Activated naive CD8-positive, alpha-beta T cell treated with anti-CD3 and anti-CD28 coated beads, Interleukin-2, amount 10 ng/mL, durations not matched to agents 7 days and 5 days (primary cell): ENCODE data around the gene LTBP2. TPM values are rescaled to one million over a fixed set of nuclear protein-coding genes. Genes with fewer than 3 reads are reported as not detected.

ENCODE experiments used
- ATAC-seq: fragments of 150-1000 bp; cut with Tn5 transposase; one replicate; pipeline ENCODE4 v1.10.0; 2021; ENCODE audit warnings: low read depth, moderate library complexity
- POLR2A ChIA-PET: fragments of 350-600 bp; sonication (Branson Sonifier 250); formaldehyde crosslinking; loops from one replicate; lab custom pipeline; 2021; ENCODE audit warnings: antibody characterized with exemption; lab: Charles Lee
- DNase-seq: peaks from one replicate; pipeline ENCODE4 v3.0.0; 2021
- H3K27ac Mint-ChIP-seq: one replicate; pipeline ENCODE4 v1.8.0; 2022; ENCODE audit warnings: mild to moderate bottlenecking, mixed read lengths
- H3K27me3 Mint-ChIP-seq: one replicate; pipeline ENCODE4 v1.8.0; 2022; ENCODE audit warnings: mild to moderate bottlenecking, moderate library complexity, mixed read lengths
- H3K36me3 Mint-ChIP-seq: one replicate; pipeline ENCODE4 v1.8.0; 2021; ENCODE audit warnings: mild to moderate bottlenecking, mixed read lengths
- H3K4me1 Mint-ChIP-seq: one replicate; pipeline ENCODE4 v1.8.0; 2021; ENCODE audit warnings: mixed read lengths
- H3K4me3 Mint-ChIP-seq: one replicate; pipeline ENCODE4 v1.8.0; 2022; ENCODE audit warnings: mild to moderate bottlenecking, moderate library complexity, mixed read lengths
- H3K9me3 Mint-ChIP-seq: one replicate; pipeline ENCODE4 v1.8.0; 2021; ENCODE audit warnings: mixed read lengths
- total RNA-seq, 2 experiments: library from RNA; stranded (reverse); gene quantifications; one replicate each; pipeline ENCODE4 v1.2.3, GENCODE V29; 2021

The LTBP2 gene
- total RNA-seq, 2 experiments from 2014 or later, result 0.28 to 1.1 TPM

- H3K27me3 Mint-ChIP-seq, result peaks cover 21% of the 10 kb centered on the region
- H3K36me3 Mint-ChIP-seq, result no peaks in the 10 kb centered on the region
- no peak overlapping the region for H3K4me3 Mint-ChIP-seq
- POLR2A ChIA-PET, result no interaction called here
- H3K9me3 Mint-ChIP-seq, result no peaks in the 10 kb centered on the region
- ATAC-seq (no peak), DNase-seq (no peak)
- no peak overlapping the region for H3K27ac Mint-ChIP-seq
- H3K4me1 Mint-ChIP-seq, result peaks cover 7% of the 10 kb centered on the region
Observed at GRCh38 chr14:74519316-74520074, 92.5 kb downstream of the LTBP2 start.

GRCh38 chr14:74518221-74518620 is 93.8 kb downstream of the LTBP2 start:
- Mint-ChIP-seq H3K27me3 (peaks cover 25% of the 10 kb centered on the region), H3K36me3 (no peaks in the 10 kb centered on the region), H3K4me1 (peaks cover 13% of the 10 kb centered on the region), H3K27ac (no peak overlapping the region), H3K9me3 (no peaks in the 10 kb centered on the region), H3K4me3 (no peak overlapping the region)
- ATAC-seq (no peak), DNase-seq (no peak)
- POLR2A ChIA-PET, result interaction anchor here (1.3 kb wide), 1 partner anchor 25 kb away, joined by 4 read pairs; the partner anchor contains the start of genes ISCA2 and NPC2

DNA sequence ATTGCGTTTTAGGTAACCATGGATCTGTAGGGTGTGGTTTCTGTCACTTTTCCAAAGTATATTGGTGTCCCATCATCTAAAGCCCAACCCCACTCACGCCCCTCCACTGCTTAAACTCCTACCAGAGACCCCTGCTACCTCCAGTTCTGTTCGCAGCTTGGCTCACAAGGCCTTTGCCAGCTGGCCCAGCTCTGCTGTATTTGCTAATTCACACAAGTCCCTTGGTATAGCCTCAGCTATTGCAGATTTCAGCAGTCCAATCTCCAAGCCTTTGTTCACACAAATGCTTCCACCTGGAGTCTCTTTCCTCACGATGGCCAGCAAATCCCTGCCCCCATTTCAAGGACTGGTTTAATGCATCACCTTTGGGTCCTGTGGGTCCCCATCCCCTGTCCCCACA is 94.3 kb downstream of the LTBP2 start:
- POLR2A ChIA-PET, result interaction anchor here (1.3 kb wide), 1 partner anchor 24 kb away, joined by 4 read pairs; the partner anchor contains the start of genes ISCA2 and NPC2
- Mint-ChIP-seq H3K4me3 (no peak overlapping the region), H3K27me3 (peaks cover 30% of the 10 kb centered on the region), H3K9me3 (no peaks in the 10 kb centered on the region), H3K4me1 (peaks cover 13% of the 10 kb centered on the region), H3K36me3 (no peaks in the 10 kb centered on the region), H3K27ac (no peak overlapping the region)
- DNase-seq, result no peak
- ATAC-seq, result no peak

DNA sequence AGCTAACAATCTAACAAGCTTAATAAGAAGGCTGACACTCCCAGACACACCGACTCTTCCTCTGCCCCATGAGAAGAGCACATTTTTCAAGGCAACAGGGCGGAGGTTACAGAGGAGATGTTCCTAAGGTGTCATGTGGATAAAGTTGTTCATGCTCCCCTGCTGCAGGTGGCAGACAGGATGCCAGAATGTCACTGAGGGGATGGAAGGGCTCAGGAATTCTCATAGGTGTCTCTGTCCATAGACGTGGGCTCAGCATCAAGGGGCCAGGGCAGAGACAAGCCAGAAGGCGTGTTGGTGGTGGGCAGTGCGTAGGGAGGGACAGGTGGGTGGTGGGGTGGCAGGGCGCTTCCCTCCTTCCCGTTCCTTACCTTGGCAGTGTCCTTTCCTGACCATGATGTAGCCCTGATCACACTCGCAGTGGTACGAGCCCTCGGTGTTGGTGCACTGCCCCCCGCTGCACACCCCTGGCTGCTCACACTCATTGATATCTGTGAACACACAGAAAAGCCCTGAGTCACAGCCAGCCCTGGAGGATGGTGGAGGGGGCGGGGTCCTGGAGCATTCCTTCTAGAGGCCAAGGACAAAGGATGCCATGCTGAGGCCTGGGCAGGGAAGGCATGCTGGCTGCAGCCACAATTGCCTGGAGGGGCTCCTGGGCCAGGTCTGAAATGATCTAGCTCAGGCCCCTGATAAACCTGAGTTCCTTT is 95.4 kb downstream of the LTBP2 start:
- H3K9me3 Mint-ChIP-seq, result no peaks in the 10 kb centered on the region
- no peak for DNase-seq
- no peaks in the 10 kb centered on the region for H3K36me3 Mint-ChIP-seq
- POLR2A ChIA-PET, result interaction anchor here (0.5 kb wide), 1 partner anchor 622 kb away, joined by 3 read pairs; no protein-coding TSS in a partner anchor
- no peak overlapping the region for H3K27ac Mint-ChIP-seq
- ATAC-seq, result no peak
- H3K27me3 Mint-ChIP-seq, result peaks cover 36% of the 10 kb centered on the region
- H3K4me3 Mint-ChIP-seq, result no peak overlapping the region
- H3K4me1 Mint-ChIP-seq, result peaks cover 13% of the 10 kb centered on the region

GRCh38 chr14:74515891-74516412 is 96.1 kb downstream of the LTBP2 start:
- DNase-seq (no peak), ATAC-seq (no peak)
- peaks cover 13% of the 10 kb centered on the region for H3K4me1 Mint-ChIP-seq
- H3K4me3 Mint-ChIP-seq, result no peak overlapping the region
- POLR2A ChIA-PET, result interaction anchor here (0.5 kb wide), 1 partner anchor 622 kb away, joined by 3 read pairs; no protein-coding TSS in a partner anchor
- no peaks in the 10 kb centered on the region for H3K36me3 Mint-ChIP-seq
- no peaks in the 10 kb centered on the region for H3K9me3 Mint-ChIP-seq
- H3K27me3 Mint-ChIP-seq, result peaks cover 36% of the 10 kb centered on the region
- H3K27ac Mint-ChIP-seq, result no peak overlapping the region

DNA sequence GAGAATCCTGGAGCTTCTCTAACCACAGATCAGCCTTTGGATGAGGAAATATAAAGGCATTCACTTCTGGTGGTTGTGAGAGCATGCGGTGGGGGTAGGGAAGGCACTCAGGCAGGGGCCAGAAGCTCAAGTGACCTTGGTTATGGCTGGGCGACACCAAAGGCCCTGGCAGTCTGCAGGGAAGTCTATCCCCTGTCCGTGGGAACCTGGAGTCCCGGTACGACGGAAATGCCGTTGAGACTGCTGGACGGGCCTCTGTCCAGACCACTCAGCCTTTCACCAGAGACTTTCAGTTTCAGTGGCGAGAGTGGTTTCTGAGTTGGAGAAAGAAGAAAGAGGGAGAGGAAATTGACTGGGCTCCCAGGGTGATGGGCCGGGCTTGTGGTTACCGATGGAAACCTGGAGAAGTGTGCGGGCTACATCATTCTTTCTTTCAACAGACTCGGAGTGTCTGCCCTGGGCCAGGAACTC is 97.5 kb downstream of the LTBP2 start:
- ATAC-seq, result peak; percentile 20
- POLR2A ChIA-PET, result interaction anchor here (0.8 kb wide), 1 partner anchor 308 kb away, joined by 5 read pairs; no protein-coding TSS in a partner anchor
- Mint-ChIP-seq H3K36me3 (no peaks in the 10 kb centered on the region), H3K27ac (peak overlapping the region; percentile 48), H3K9me3 (no peaks in the 10 kb centered on the region), H3K4me3 (peak overlapping the region; percentile 52), H3K27me3 (peaks cover 36% of the 10 kb centered on the region), H3K4me1 (peaks cover 13% of the 10 kb centered on the region)
- no peak for DNase-seq

- POLR2A ChIA-PET, result interaction anchor here (0.8 kb wide), 1 partner anchor 10 kb away, joined by 3 read pairs; no protein-coding TSS in a partner anchor
- Mint-ChIP-seq H3K27me3 (peaks cover 35% of the 10 kb centered on the region), H3K36me3 (no peaks in the 10 kb centered on the region), H3K9me3 (no peaks in the 10 kb centered on the region), H3K4me1 (peaks cover 13% of the 10 kb centered on the region), H3K4me3 (no peak overlapping the region), H3K27ac (no peak overlapping the region)
- ATAC-seq (no peak), DNase-seq (no peak)
Observed at GRCh38 chr14:74511966-74512830, 99.8 kb downstream of the LTBP2 start.

DNA sequence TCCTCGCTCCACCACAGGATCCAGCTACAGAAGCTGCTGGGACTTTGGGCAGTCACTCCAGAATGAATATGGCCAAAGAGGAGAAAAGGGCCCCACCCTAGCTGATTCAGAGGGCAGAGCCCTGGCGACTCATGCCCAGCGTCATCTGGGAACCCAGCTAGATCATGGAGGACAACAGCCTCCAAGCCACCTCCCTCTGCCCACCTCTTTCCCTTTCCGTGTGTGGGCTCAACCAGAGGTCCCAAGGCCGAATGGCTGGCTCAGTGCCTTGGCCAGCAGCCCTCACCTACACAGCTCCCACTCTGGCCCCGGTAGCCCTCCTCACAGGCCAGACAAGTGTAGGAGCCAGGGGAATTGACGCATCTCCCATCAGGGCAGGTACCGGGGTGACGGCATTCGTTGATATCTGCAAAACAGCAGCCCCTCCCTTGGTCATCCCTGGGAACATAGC is 101.1 kb downstream of the LTBP2 start:
- POLR2A ChIA-PET, result interaction anchor here (0.8 kb wide), 1 partner anchor 8 kb away, joined by 3 read pairs; no protein-coding TSS in a partner anchor
- DNase-seq, result no peak
- H3K4me1 Mint-ChIP-seq, result peaks cover 13% of the 10 kb centered on the region
- ATAC-seq, result no peak
- H3K4me3 Mint-ChIP-seq, result no peak overlapping the region
- H3K27me3 Mint-ChIP-seq, result peaks cover 30% of the 10 kb centered on the region
- H3K36me3 Mint-ChIP-seq, result no peaks in the 10 kb centered on the region
- H3K27ac Mint-ChIP-seq, result no peak overlapping the region
- no peaks in the 10 kb centered on the region for H3K9me3 Mint-ChIP-seq

DNA sequence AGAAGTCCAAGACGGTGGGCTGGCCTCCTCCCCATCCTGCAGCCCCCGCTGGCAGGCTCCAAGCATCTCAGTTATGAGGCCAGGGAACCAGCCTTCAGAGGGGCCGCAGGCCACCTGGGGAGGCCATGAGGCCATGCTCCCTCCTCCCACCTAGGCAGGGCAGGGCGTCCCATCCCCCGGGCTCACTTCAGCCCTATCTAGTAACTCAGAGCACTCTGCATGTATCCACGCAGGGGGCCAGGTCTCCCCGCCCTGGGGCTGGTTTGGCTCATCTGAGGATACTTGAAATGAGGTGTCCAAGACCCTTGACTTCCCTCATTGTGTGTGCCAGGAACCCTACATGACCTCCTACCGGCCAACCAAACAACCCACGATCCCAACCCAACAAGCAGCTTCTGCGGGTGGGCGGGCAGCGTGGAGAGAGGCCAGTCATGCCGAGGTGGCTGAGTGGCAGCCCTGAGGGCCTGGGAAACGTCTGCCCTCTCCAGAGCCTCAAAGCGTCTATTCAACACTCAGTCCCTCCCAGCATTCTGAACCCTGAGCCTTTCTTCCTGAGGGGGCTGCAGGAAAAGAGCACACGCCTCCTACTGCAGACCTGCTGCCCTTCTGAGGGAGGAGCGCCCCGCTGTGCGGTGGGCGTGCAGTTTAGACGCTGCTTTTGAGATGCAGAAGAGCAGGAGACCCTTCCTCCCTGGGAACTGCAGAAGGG is 101.7 kb downstream of the LTBP2 start:
- Mint-ChIP-seq H3K27me3 (peaks cover 26% of the 10 kb centered on the region), H3K9me3 (no peaks in the 10 kb centered on the region), H3K27ac (no peak overlapping the region), H3K4me1 (peaks cover 10% of the 10 kb centered on the region), H3K4me3 (no peak overlapping the region), H3K36me3 (no peaks in the 10 kb centered on the region)
- peak; percentile 19 for DNase-seq
- ATAC-seq, result no peak
- POLR2A ChIA-PET, result no interaction called here

GRCh38 chr14:74509587-74510222 is 102.3 kb downstream of the LTBP2 start:
- no peak for ATAC-seq
- peak; percentile 26 for DNase-seq
- H3K27ac Mint-ChIP-seq, result no peak overlapping the region
- H3K4me1 Mint-ChIP-seq, result peaks cover 8% of the 10 kb centered on the region
- H3K4me3 Mint-ChIP-seq, result no peak overlapping the region
- H3K9me3 Mint-ChIP-seq, result no peaks in the 10 kb centered on the region
- POLR2A ChIA-PET, result no interaction called here
- no peaks in the 10 kb centered on the region for H3K36me3 Mint-ChIP-seq
- peaks cover 24% of the 10 kb centered on the region for H3K27me3 Mint-ChIP-seq

GRCh38 chr14:74508844-74509428 is 103.1 kb downstream of the LTBP2 start:
- DNase-seq (peak; percentile 17), ATAC-seq (no peak)
- peaks cover 2% of the 10 kb centered on the region for H3K4me1 Mint-ChIP-seq
- POLR2A ChIA-PET, result no interaction called here
- peaks cover 17% of the 10 kb centered on the region for H3K27me3 Mint-ChIP-seq
- H3K27ac Mint-ChIP-seq, result no peak overlapping the region
- no peaks in the 10 kb centered on the region for H3K36me3 Mint-ChIP-seq
- H3K9me3 Mint-ChIP-seq, result no peaks in the 10 kb centered on the region
- H3K4me3 Mint-ChIP-seq, result no peak overlapping the region
